HEK293 (cell line): ENCODE results near the gene COL25A1.

Source experiments
- CTCF ChIA-PET: fragments of 350-600 bp; formaldehyde crosslinking; extraction: SDS; loops from one replicate; lab custom pipeline; 2021; ENCODE audit warnings: antibody characterized with exemption; lab: Yijun Ruan, JAX
- POLR2A ChIA-PET: fragments of 300-600 bp; formaldehyde crosslinking; extraction: SDS; loops from one replicate; lab custom pipeline; 2020; ENCODE audit warnings: antibody characterized with exemption, inconsistent platforms; lab: Yijun Ruan, JAX
- H3K27ac ChIP-seq: fragments of 200-500 bp; sonication (Bioruptor generic); 2 replicates; pipeline ENCODE4 v1.5.1; 2014; ENCODE audit warnings: low read depth, low read length, control low read depth, inconsistent platforms; ENCODE audit errors: extremely low read depth
- H3K36me3 ChIP-seq, 2 experiments: fragments of 200-500 bp in 1 of 2; sonication (Bioruptor generic) in 1 of 2; 1 replicate in 1 of 2; 2 replicates in 1 of 2; pipeline ENCODE4 v1.5.1; 2014 to 2017; ENCODE audit warnings: inconsistent platforms in 2 of 2, low read length in 2 of 2; ENCODE audit not compliant: control insufficient read depth in 2 of 2, insufficient read depth in 1 of 2
- H3K4me1 ChIP-seq: fragments of 200-500 bp; sonication (Bioruptor generic); 2 replicates; pipeline ENCODE4 v1.5.1; 2014; ENCODE audit warnings: mild to moderate bottlenecking, low read length, inconsistent platforms; ENCODE audit not compliant: control insufficient read depth, insufficient read depth
- H3K4me3 ChIP-seq: 2 replicates; pipeline ENCODE4 v1.5.1; 2011; ENCODE audit warnings: low read depth, mild to moderate bottlenecking, control low read depth, low read length, moderate library complexity
- H3K9me3 ChIP-seq: fragments of 200-500 bp; sonication (Bioruptor generic); 2 replicates; pipeline ENCODE4 v1.5.1; 2014; ENCODE audit warnings: low read depth, low read length, inconsistent platforms; ENCODE audit not compliant: control insufficient read depth, insufficient read depth
- ATF2 ChIP-seq: fragments of 450-650 bp; formaldehyde crosslinking; IDR thresholded peaks from 2 replicates; pipeline ENCODE4 v1.5.1; 2016; ENCODE audit warnings: missing biosample characterization, missing genetic modification characterization, low read depth
- CTCF ChIP-seq: fragments of 450-650 bp; formaldehyde crosslinking; IDR thresholded peaks from 2 replicates; pipeline ENCODE4 v1.5.1; 2016; ENCODE audit warnings: missing biosample characterization, missing genetic modification characterization
- EGR2 ChIP-seq: fragments of 450-650 bp; formaldehyde crosslinking; IDR thresholded peaks from 2 replicates; pipeline ENCODE4 v1.5.1; 2016; ENCODE audit warnings: low read depth, missing biosample characterization, missing genetic modification characterization
- HOXC10 ChIP-seq: sonication (generic); formaldehyde crosslinking; IDR thresholded peaks from 2 replicates; pipeline ENCODE4 v1.8.1; 2023; ENCODE audit warnings: mild to moderate bottlenecking, missing genetic modification reagents
- KLF10 ChIP-seq: fragments of 450-650 bp; IDR thresholded peaks from 2 replicates; pipeline ENCODE4 v1.5.1; 2018; ENCODE audit warnings: missing biosample characterization, mild to moderate bottlenecking, missing genetic modification characterization
- KLF16 ChIP-seq: fragments of 450-650 bp; formaldehyde crosslinking; IDR thresholded peaks from 2 replicates; pipeline ENCODE4 v1.5.1; 2017; ENCODE audit warnings: missing biosample characterization, missing genetic modification characterization
- ZBTB10 ChIP-seq: fragments of 450-650 bp; formaldehyde crosslinking; IDR thresholded peaks from 2 replicates; pipeline ENCODE4 v1.5.1; 2016; ENCODE audit warnings: missing biosample characterization, missing genetic modification characterization
- ZNF138 ChIP-seq: fragments of 450-650 bp; formaldehyde crosslinking; IDR thresholded peaks from 2 replicates; pipeline ENCODE4 v1.5.1; 2016; ENCODE audit warnings: missing biosample characterization, missing genetic modification characterization, borderline replicate concordance
- ZNF223 ChIP-seq: fragments of 450-650 bp; formaldehyde crosslinking; IDR thresholded peaks from 2 replicates; pipeline ENCODE4 v1.5.1; 2016; ENCODE audit warnings: missing biosample characterization, missing genetic modification characterization
- ZNF335 ChIP-seq: fragments of 450-650 bp; formaldehyde crosslinking; conservative IDR thresholded peaks from 2 replicates; pipeline ENCODE4 v1.5.1; 2016; ENCODE audit warnings: missing biosample characterization, missing genetic modification characterization
- ZNF391 ChIP-seq: fragments of 450-650 bp; formaldehyde crosslinking; IDR thresholded peaks from 2 replicates; pipeline ENCODE4 v1.5.1; 2016; ENCODE audit warnings: low read depth, missing biosample characterization, missing genetic modification characterization, borderline replicate concordance
- ZNF596 ChIP-seq: fragments of 450-650 bp; IDR thresholded peaks from 2 replicates; pipeline ENCODE4 v1.5.0; 2018; ENCODE audit warnings: missing biosample characterization, mild to moderate bottlenecking, missing genetic modification characterization, moderate library complexity
- ZNF621 ChIP-seq: fragments of 450-650 bp; formaldehyde crosslinking; IDR thresholded peaks from 2 replicates; pipeline ENCODE4 v1.5.1; 2017; ENCODE audit warnings: missing biosample characterization, missing genetic modification characterization
- ZNF701 ChIP-seq: fragments of 450-650 bp; formaldehyde crosslinking; IDR thresholded peaks from 2 replicates; pipeline ENCODE4 v1.5.1; 2016; ENCODE audit warnings: missing biosample characterization, missing genetic modification characterization
- ZNF747 ChIP-seq: fragments of 450-650 bp; formaldehyde crosslinking; IDR thresholded peaks from 2 replicates; pipeline ENCODE4 v1.5.1; 2016; ENCODE audit warnings: missing biosample characterization, missing genetic modification characterization
- ZSCAN5A ChIP-seq: fragments of 450-650 bp; formaldehyde crosslinking; IDR thresholded peaks from 2 replicates; pipeline ENCODE4 v1.5.1; 2016; ENCODE audit warnings: missing biosample characterization, missing genetic modification characterization

Gene COL25A1

GRCh38 chr4:108946237-108946636 is 356.2 kb downstream of the COL25A1 start:
- no peak for TF ChIP-seq EGR2
- H3K36me3 ChIP-seq = no peaks in the 10 kb centered on the region
- POLR2A ChIA-PET = no interaction called here
- no peaks in the 10 kb centered on the region for H3K4me1 ChIP-seq
- CTCF ChIA-PET = no interaction called here
- no peaks in the 10 kb centered on the region for H3K9me3 ChIP-seq
- H3K27ac ChIP-seq = no peak overlapping the region
- H3K4me3 ChIP-seq = no peak overlapping the region

- H3K4me3 ChIP-seq = no peak overlapping the region
- H3K9me3 ChIP-seq = no peaks in the 10 kb centered on the region
- no peaks in the 10 kb centered on the region for H3K4me1 ChIP-seq
- no peak for TF ChIP-seq ZNF596 (tag by site-specific recombination)
- TF ChIP-seq KLF16 (tag by site-specific recombination) = no peak
- no peak for TF ChIP-seq CTCF
- TF ChIP-seq ZNF335 (tag by site-specific recombination) = no peak
- no peak for TF ChIP-seq ZNF621 (tag by site-specific recombination)
- TF ChIP-seq ZSCAN5A = no peak
- TF ChIP-seq EGR2 = no peak
- no peak for TF ChIP-seq ZNF138 (tag by site-specific recombination)
- no peak for TF ChIP-seq ZBTB10 (tag by site-specific recombination)
- TF ChIP-seq ZNF701 (tag by site-specific recombination) = no peak
- no peak for TF ChIP-seq ATF2 (tag by site-specific recombination)
- TF ChIP-seq HOXC10 (CRISPR knock-in tag) = no peak
- no peak for TF ChIP-seq ZNF391
- TF ChIP-seq ZNF223 (tag by site-specific recombination) = no peak
- TF ChIP-seq KLF10 (tag by site-specific recombination) = no peak
- TF ChIP-seq ZNF747 (tag by site-specific recombination) = no peak
- CTCF ChIA-PET = no interaction called here
- POLR2A ChIA-PET = no interaction called here
- no peaks in the 10 kb centered on the region for H3K36me3 ChIP-seq
- H3K27ac ChIP-seq = no peak overlapping the region
Observed at GRCh38 chr4:108943976-108944591, 358.4 kb downstream of the COL25A1 start.
